ENCODE results near the gene BCL2L13. TPM values are rescaled to one million over a fixed set of nuclear protein-coding genes. Genes with fewer than 3 reads are reported as not detected.
A peak's percentile ranks its signal among the peaks of the same experiment; 100 is the strongest.
"Not testable (repeated sequence)": the region's sequence is repeated elsewhere in the genome, so short reads cannot be mapped to it uniquely, and the experiment has no call there.

Gene BCL2L13
- polyA plus RNA-seq, 3 donors: 20.2 to 67.8 (median 53.0) TPM

- Histone ChIP-seq H3K4me2 (replicated peaks; ENCODE audit: extremely low read depth, low read length, poor library complexity, severe bottlenecking) (peak overlapping the region; percentile 90), H3K4me1 (ENCODE audit: control insufficient read depth in 1 of 2, insufficient read depth in 2 of 2, low read length in 2 of 2) (peaks cover 34 to 45% of the 10 kb centered on the region in 2 donors), H3K27me3 (ENCODE audit: control insufficient read depth in 2 of 2, insufficient read depth in 2 of 2, low read length in 2 of 2) (no peaks in the 10 kb centered on the region), H3K4me3 (replicated peaks in 1 of 3; ENCODE audit: low read depth in 2 of 3, low read length in 3 of 3) (peak overlapping the region; percentile 77 to 89 (median 84)), H4K20me1 (ENCODE audit: insufficient read depth, low read length) (no peaks in the 10 kb centered on the region), H3K9me3 (replicated peaks in 1 of 2; ENCODE audit: control insufficient read depth in 1 of 2, insufficient read depth in 1 of 2, low read length in 2 of 2) (no peaks in the 10 kb centered on the region), H3K27ac (ENCODE audit: low read depth in 1 of 2, low read length in 2 of 2) (peak overlapping the region; percentile 97 to 98), H2AFZ (ENCODE audit: insufficient read depth, low read depth, low read length, poor library complexity, severe bottlenecking) (peak overlapping the region; percentile 88), H3K9ac (ENCODE audit: insufficient read depth, low read length, poor library complexity, severe bottlenecking) (peak overlapping the region; percentile 97), H3K79me2 (ENCODE audit: insufficient read depth, low read length) (peaks cover 56% of the 10 kb centered on the region), H3K36me3 (replicated peaks in 1 of 2; ENCODE audit: control insufficient read depth in 1 of 2, insufficient read depth in 2 of 2, low read length in 2 of 2) (no peaks in the 10 kb centered on the region)
- TF ChIP-seq, protein P1, sequence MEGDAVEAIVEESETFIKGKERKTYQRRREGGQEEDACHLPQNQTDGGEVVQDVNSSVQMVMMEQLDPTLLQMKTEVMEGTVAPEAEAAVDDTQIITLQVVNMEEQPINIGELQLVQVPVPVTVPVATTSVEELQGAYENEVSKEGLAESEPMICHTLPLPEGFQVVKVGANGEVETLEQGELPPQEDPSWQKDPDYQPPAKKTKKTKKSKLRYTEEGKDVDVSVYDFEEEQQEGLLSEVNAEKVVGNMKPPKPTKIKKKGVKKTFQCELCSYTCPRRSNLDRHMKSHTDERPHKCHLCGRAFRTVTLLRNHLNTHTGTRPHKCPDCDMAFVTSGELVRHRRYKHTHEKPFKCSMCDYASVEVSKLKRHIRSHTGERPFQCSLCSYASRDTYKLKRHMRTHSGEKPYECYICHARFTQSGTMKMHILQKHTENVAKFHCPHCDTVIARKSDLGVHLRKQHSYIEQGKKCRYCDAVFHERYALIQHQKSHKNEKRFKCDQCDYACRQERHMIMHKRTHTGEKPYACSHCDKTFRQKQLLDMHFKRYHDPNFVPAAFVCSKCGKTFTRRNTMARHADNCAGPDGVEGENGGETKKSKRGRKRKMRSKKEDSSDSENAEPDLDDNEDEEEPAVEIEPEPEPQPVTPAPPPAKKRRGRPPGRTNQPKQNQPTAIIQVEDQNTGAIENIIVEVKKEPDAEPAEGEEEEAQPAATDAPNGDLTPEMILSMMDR (IDR thresholded peaks at IDR 0.05): no peak
- WGBS (ENCODE audit: insufficient coverage): 0% methylated on average over 2 of the region's 8 CpGs
- Mint-ChIP-seq H3K9me3 (peaks cover 0 to 3% (median 0%) of the 10 kb centered on the region in 7 donors), H3K27ac (peak overlapping the region; percentile 98 to 100 (median 99)), H3K4me3 (peak overlapping the region; percentile 91 to 98), H3K4me1 (peaks cover 41% of the 10 kb centered on the region), H3K36me3 (peaks cover 10 to 12% of the 10 kb centered on the region in 2 donors), H3K27me3 (ENCODE audit: low read depth in 3 of 3) (no peaks in the 10 kb centered on the region)
- peak in 2 of 3 donors; percentile 29 to 32 for DNase-seq
- intact Hi-C loops (cut with micrococcal nuclease): loop anchor here (5.0 kb wide), 3 partner anchors 33 to 68 kb away; no protein-coding TSS in a partner anchor
Measured at GRCh38 chr22:17639247-17639741, 737 bp downstream of the BCL2L13 start.

DNA sequence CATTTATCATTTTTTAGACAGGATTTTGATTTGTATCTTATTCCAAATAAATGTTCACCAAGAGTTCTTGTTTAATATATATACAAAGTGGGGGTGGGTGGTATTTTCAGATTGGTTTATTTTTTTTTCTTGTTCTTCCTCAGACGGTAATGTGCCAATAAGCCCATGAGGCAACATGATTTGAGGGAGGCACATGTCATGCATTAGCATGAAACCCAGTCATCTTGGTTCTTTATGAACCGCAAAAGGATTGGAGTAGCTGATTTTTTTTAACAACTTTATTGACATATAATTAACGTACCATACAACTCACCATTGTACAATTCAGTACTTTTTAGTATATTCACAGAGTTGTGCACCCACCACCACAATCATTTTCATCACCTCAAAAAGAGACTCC is 2.7 kb downstream of the BCL2L13 start:
- TF ChIP-seq, protein P1 (IDR thresholded peaks at IDR 0.05): no peak
- DNase-seq: peak in 2 of 3 donors; percentile 40 to 59
- H3K27ac ChIP-seq (ENCODE audit: low read depth in 1 of 2, low read length in 2 of 2): no peak overlapping the region
- no peak overlapping the region for H2AFZ ChIP-seq (ENCODE audit: insufficient read depth, low read depth, low read length, poor library complexity, severe bottlenecking)
- Mint-ChIP-seq H3K36me3 (peaks cover 10 to 15% of the 10 kb centered on the region in 2 donors), H3K4me1 (peaks cover 47% of the 10 kb centered on the region), H3K9me3 (peaks cover 0 to 3% (median 0%) of the 10 kb centered on the region in 7 donors), H3K27me3 (ENCODE audit: low read depth in 3 of 3) (no peaks in the 10 kb centered on the region), H3K4me3 (no peak overlapping the region), H3K27ac (peak overlapping the region; percentile 13 to 85 (median 76))
- H3K9ac ChIP-seq (ENCODE audit: insufficient read depth, low read length, poor library complexity, severe bottlenecking): no peak overlapping the region
- intact Hi-C loops (cut with micrococcal nuclease): no loop called here
- no peaks in the 10 kb centered on the region for H3K9me3 ChIP-seq (replicated peaks in 1 of 2; ENCODE audit: control insufficient read depth in 1 of 2, insufficient read depth in 1 of 2, low read length in 2 of 2)
- no peaks in the 10 kb centered on the region for H3K36me3 ChIP-seq (replicated peaks in 1 of 2; ENCODE audit: control insufficient read depth in 1 of 2, insufficient read depth in 2 of 2, low read length in 2 of 2)
- no peaks in the 10 kb centered on the region for H3K27me3 ChIP-seq (ENCODE audit: control insufficient read depth in 2 of 2, insufficient read depth in 2 of 2, low read length in 2 of 2)
- H3K4me3 ChIP-seq (replicated peaks in 1 of 3; ENCODE audit: low read depth in 2 of 3, low read length in 3 of 3): no peak overlapping the region
- no peaks in the 10 kb centered on the region for H4K20me1 ChIP-seq (ENCODE audit: insufficient read depth, low read length)
- peaks cover 75% of the 10 kb centered on the region for H3K79me2 ChIP-seq (ENCODE audit: insufficient read depth, low read length)
- no CpG with 5 or more reads among the region's 3 CpGs for WGBS (ENCODE audit: insufficient coverage)
- H3K4me2 ChIP-seq (replicated peaks; ENCODE audit: extremely low read depth, low read length, poor library complexity, severe bottlenecking): no peak overlapping the region
- H3K4me1 ChIP-seq (ENCODE audit: control insufficient read depth in 1 of 2, insufficient read depth in 2 of 2, low read length in 2 of 2): peaks cover 34 to 45% of the 10 kb centered on the region in 2 donors

DNA sequence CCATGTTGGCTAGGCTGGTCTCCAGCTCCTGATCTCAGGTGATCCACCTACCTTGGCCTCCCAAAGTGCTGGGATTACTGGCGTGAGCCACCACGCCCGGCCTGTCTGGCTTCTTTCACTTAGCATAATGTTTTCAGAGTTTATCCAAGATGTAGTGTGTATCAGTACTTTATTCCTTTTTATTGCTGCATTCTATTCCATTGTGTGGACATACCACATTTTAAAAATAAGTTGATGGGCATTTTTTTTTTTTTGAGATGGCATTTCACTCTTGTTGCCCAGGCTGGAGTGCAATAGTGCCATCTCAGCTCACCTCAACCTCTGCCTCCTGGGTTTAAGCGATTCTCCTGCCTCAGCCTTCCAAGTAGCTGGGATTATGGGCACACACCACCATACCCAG is 3.8 kb downstream of the BCL2L13 start:
- intact Hi-C loops (cut with micrococcal nuclease); H3K27me3 ChIP-seq (ENCODE audit: control insufficient read depth in 2 of 2, insufficient read depth in 2 of 2, low read length in 2 of 2); DNase-seq; H3K36me3 ChIP-seq (replicated peaks in 1 of 2; ENCODE audit: control insufficient read depth in 1 of 2, insufficient read depth in 2 of 2, low read length in 2 of 2); H3K9me3 ChIP-seq (replicated peaks in 1 of 2; ENCODE audit: control insufficient read depth in 1 of 2, insufficient read depth in 1 of 2, low read length in 2 of 2); H3K27me3 Mint-ChIP-seq (ENCODE audit: low read depth in 3 of 3); H3K4me2 ChIP-seq (replicated peaks; ENCODE audit: extremely low read depth, low read length, poor library complexity, severe bottlenecking); H3K9me3 Mint-ChIP-seq; H4K20me1 ChIP-seq (ENCODE audit: insufficient read depth, low read length); H3K4me3 Mint-ChIP-seq; H3K9ac ChIP-seq (ENCODE audit: insufficient read depth, low read length, poor library complexity, severe bottlenecking); H2AFZ ChIP-seq (ENCODE audit: insufficient read depth, low read depth, low read length, poor library complexity, severe bottlenecking); H3K4me3 ChIP-seq (replicated peaks in 1 of 3; ENCODE audit: low read depth in 2 of 3, low read length in 3 of 3): not testable (repeated sequence)
- H3K4me1 ChIP-seq (ENCODE audit: control insufficient read depth in 1 of 2, insufficient read depth in 2 of 2, low read length in 2 of 2): peaks cover 37 to 51% of the 10 kb centered on the region in 2 donors
- H3K27ac ChIP-seq (ENCODE audit: low read depth in 1 of 2, low read length in 2 of 2): peak overlapping the region in 1 of 2 donors; percentile 49
- WGBS (ENCODE audit: insufficient coverage): no CpG with 5 or more reads among the region's 4 CpGs
- H3K4me1 Mint-ChIP-seq: peaks cover 51% of the 10 kb centered on the region
- H3K36me3 Mint-ChIP-seq: peaks cover 12 to 18% of the 10 kb centered on the region in 2 donors
- peak overlapping the region; percentile 47 to 91 (median 82) for H3K27ac Mint-ChIP-seq
- H3K79me2 ChIP-seq (ENCODE audit: insufficient read depth, low read length): peaks cover 82% of the 10 kb centered on the region

Data from CD14-positive monocyte (primary cell).